ENCODE results near the gene A1BG.
"Not testable (repeated sequence)": the region's sequence is repeated elsewhere in the genome, so short reads cannot be mapped to it uniquely, and the experiment has no call there.

Gene A1BG

DNA sequence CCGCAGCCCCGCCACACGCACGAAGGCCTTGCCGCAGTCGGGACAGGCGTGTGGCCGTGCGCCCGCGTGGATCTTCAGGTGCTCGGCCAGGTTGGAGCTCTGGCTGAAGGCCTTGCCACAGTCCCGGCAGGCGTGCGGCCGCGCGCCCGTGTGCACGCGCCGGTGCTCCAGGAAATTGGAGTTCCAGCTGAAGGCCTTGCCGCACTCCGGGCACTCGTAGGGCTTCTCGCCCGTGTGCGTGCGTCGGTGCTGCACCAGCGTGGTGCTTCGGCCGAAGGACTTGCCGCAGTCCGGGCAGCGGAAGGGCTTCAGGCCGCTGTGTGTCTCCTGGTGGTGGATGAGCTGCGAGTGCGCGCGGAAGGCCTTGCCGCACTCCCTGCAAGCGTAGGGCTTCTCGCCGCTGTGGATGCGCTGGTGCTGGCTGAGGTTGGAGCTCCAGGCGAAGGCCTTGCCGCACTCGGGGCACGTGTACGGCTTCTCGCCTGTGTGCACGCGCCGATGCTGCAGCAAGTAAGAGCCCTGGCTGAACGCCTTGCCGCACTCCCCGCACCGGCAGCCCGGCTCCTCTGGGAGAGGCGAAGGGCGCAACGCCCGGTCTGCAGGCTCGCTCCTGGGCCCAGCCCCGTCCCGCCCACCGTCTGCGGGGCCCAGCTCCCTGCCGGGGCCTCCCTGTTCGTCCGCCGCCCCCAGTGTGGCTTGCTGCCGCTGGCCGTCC lies 3.6 kb upstream of the A1BG start:
- DNase-seq (ENCODE audit: low spot score), result no peak
- peaks cover 6% of the 10 kb centered on the region for H3K36me3 Mint-ChIP-seq (ENCODE audit: low read depth)
- no peaks in the 10 kb centered on the region for H3K9me3 Mint-ChIP-seq
- H3K4me1 Mint-ChIP-seq (ENCODE audit: low read depth), result peaks cover 2% of the 10 kb centered on the region
- H3K4me3 Mint-ChIP-seq, result peak overlapping the region; percentile 38
- H3K27me3 Mint-ChIP-seq (ENCODE audit: low read depth), result peaks cover 4% of the 10 kb centered on the region
- no peak overlapping the region for H3K27ac Mint-ChIP-seq

GRCh38 chr19:58355908-58356765 lies 2.8 kb upstream of the A1BG start:
- H3K27ac Mint-ChIP-seq, result no peak overlapping the region
- no peaks in the 10 kb centered on the region for H3K4me1 Mint-ChIP-seq (ENCODE audit: low read depth)
- DNase-seq (ENCODE audit: low spot score), result peak; percentile 24
- peak overlapping the region; percentile 38 for H3K4me3 Mint-ChIP-seq
- peaks cover 4% of the 10 kb centered on the region for H3K27me3 Mint-ChIP-seq (ENCODE audit: low read depth)
- peaks cover 6% of the 10 kb centered on the region for H3K36me3 Mint-ChIP-seq (ENCODE audit: low read depth)
- no peaks in the 10 kb centered on the region for H3K9me3 Mint-ChIP-seq

- H3K9me3 Mint-ChIP-seq, result no peaks in the 10 kb centered on the region
- H3K36me3 Mint-ChIP-seq (ENCODE audit: low read depth), result peaks cover 6% of the 10 kb centered on the region
- H3K4me1 Mint-ChIP-seq (ENCODE audit: low read depth), result no peaks in the 10 kb centered on the region
- peaks cover 4% of the 10 kb centered on the region for H3K27me3 Mint-ChIP-seq (ENCODE audit: low read depth)
- peak overlapping the region; percentile 15 for H3K4me3 Mint-ChIP-seq
- DNase-seq (ENCODE audit: low spot score), result no peak
- H3K27ac Mint-ChIP-seq, result no peak overlapping the region
Measured at GRCh38 chr19:58355215-58355796, 2.0 kb upstream of the A1BG start.

DNA sequence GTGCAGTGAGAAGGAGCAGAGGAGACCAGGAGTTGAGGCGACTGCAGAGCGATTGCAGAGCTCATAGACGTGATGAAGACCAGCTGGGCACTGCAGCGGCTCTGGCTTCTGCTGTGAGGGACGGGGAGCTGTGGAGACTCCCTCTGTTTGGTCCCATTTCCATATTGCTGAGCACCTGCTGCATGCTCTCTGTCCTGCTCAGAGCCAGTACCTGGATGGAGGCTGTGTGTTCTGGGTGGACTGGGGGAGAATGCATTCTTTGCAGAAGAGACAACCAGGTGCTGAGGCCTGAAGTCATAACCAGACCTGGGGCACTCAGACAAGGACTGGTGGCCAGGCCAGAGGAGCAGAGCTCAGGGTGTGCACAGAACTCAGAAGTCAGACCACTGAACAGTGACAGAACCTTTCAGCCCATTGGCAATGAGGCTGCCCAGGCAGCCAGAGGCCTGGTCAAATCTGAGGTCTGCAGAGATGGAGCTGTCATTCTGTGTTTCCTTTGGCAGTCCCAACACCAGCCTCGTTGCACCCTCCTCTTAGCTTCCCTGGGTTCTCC lies 1.3 kb upstream of the A1BG start:
- Mint-ChIP-seq H3K27me3 (ENCODE audit: low read depth) (peaks cover 4% of the 10 kb centered on the region), H3K4me3 (no peak overlapping the region), H3K9me3 (no peaks in the 10 kb centered on the region), H3K27ac (no peak overlapping the region), H3K4me1 (ENCODE audit: low read depth) (peaks cover 2% of the 10 kb centered on the region), H3K36me3 (ENCODE audit: low read depth) (peaks cover 8% of the 10 kb centered on the region)
- DNase-seq (ENCODE audit: low spot score), result no peak

DNA sequence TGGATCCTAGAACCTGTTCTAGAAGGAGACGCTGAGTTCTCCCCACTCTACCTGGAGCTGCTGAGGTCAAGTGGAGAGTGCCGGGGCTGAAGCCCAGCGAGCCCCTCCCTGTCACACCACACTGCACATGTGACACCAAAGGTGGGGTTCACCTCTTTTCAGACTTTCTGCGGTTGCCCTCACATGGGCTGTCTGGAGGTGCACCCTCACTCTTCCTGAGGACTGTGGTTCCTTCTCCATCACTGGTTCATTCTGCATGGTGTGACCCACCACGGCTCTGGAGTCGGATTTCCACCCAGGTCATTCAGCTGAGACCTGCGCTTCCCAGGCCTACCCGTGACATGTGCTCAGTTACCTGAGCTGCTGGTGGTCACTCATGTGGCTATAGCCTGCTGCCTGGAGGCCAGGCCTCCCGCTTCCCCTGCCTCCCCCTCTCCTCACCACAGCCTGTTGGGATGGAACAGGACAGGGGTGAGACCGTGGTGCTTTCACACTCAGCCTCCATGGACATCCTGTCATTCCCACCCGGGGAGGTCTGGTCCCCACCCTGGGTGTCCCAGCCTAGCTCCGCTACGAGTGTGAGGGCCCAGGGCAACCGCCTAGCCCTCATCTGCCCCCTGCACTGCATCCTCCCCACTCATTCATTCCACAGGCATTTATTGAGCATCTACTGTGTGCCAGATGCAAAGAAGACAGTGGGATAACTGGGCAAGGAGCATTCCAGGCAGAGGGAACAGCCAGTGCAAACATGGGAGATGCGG lies 605 bp upstream of the A1BG start:
- Mint-ChIP-seq H3K9me3 (no peaks in the 10 kb centered on the region), H3K27ac (no peak overlapping the region), H3K36me3 (ENCODE audit: low read depth) (peaks cover 10% of the 10 kb centered on the region), H3K4me1 (ENCODE audit: low read depth) (peaks cover 4% of the 10 kb centered on the region), H3K4me3 (no peak overlapping the region), H3K27me3 (ENCODE audit: low read depth) (peaks cover 4% of the 10 kb centered on the region)
- no peak for DNase-seq (ENCODE audit: low spot score)

DNA sequence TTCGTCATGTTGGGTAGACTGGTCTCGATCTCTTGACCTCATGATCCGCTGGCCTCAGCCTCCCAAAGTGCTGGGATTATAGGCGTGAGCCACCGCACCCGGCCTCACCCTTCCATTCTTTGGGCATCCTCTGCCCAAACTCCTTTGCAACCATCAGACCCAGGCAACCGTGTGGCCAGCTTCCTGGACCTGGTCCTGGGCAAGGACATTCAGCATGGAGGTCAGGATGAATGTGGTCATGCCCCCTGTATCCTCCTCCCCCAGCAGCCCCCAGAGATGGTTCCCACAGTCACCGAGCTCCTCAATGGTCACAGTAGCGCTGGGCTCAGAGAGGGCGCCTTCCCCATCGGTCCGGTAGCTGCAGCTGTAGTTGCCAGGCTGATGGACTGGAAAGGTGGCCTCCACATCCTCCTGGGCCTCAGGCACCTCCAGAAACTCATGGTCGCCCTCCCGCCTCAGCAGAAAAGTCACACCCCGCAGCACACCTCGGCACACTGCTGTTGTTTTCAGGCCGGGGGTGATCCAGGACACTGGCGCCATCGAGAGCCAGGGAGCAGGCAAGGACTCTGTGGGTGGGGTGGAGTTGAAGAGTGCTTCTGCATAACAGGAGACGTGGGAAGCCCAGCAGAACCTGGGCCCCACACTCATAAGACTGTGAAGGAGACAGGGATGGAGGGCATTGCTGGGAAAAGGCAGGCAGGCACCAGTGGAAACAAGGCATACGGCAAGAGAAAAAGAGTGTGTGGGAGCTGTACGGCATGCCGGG lies 1.1 kb downstream of the A1BG start:
- Mint-ChIP-seq H3K9me3 (no peaks in the 10 kb centered on the region), H3K36me3 (ENCODE audit: low read depth) (peaks cover 13% of the 10 kb centered on the region), H3K27me3 (ENCODE audit: low read depth) (peaks cover 4% of the 10 kb centered on the region), H3K4me3 (no peak overlapping the region), H3K27ac (no peak overlapping the region), H3K4me1 (ENCODE audit: low read depth) (peaks cover 9% of the 10 kb centered on the region)
- DNase-seq (ENCODE audit: low spot score), result no peak

- H3K36me3 Mint-ChIP-seq (ENCODE audit: low read depth), result peaks cover 13% of the 10 kb centered on the region
- no peaks in the 10 kb centered on the region for H3K9me3 Mint-ChIP-seq
- H3K4me1 Mint-ChIP-seq (ENCODE audit: low read depth), result peaks cover 9% of the 10 kb centered on the region
- no peak overlapping the region for H3K27ac Mint-ChIP-seq
- no peak overlapping the region for H3K4me3 Mint-ChIP-seq
- H3K27me3 Mint-ChIP-seq (ENCODE audit: low read depth), result peaks cover 4% of the 10 kb centered on the region
- DNase-seq (ENCODE audit: low spot score), result no peak
Measured at GRCh38 chr19:58351558-58351878, 1.8 kb downstream of the A1BG start.

DNA sequence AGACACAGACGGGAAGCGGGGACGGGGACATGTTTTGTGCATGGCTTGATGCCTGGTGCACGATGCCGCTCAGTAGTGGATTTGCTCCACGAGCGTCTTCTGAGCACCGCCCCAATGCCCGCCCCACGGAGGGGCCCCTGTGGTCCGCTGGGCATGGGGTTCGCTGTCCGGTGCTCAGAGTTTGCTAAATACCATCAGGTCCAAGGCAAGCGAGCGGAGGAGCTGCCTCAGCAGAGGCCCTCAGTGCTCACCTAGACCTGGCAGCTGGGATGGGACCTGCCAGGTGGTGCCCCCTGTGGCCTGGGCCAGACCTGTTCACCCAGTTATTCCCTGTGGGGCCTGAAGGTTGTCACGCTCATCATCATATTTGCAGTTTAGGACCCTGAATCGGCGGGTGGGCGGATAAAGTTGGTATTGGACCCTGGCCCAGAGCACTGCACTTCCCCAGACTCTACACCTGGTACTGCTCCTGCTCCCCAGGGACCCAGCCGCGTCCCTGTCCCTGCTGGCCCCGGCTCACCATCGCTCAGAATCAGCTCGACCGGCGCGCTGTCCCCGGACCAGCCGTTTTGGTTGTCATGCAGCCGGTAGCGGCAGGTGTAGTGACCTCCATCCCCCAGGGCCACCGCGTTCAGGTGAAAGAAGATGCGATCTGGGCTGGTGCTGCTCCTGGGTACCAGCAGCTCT lies 2.3 kb downstream of the A1BG start:
- DNase-seq (ENCODE audit: low spot score), result no peak
- H3K4me3 Mint-ChIP-seq, result no peak overlapping the region
- peaks cover 13% of the 10 kb centered on the region for H3K36me3 Mint-ChIP-seq (ENCODE audit: low read depth)
- peaks cover 11% of the 10 kb centered on the region for H3K4me1 Mint-ChIP-seq (ENCODE audit: low read depth)
- H3K9me3 Mint-ChIP-seq, result no peaks in the 10 kb centered on the region
- H3K27me3 Mint-ChIP-seq (ENCODE audit: low read depth), result peaks cover 4% of the 10 kb centered on the region
- H3K27ac Mint-ChIP-seq, result no peak overlapping the region

DNA sequence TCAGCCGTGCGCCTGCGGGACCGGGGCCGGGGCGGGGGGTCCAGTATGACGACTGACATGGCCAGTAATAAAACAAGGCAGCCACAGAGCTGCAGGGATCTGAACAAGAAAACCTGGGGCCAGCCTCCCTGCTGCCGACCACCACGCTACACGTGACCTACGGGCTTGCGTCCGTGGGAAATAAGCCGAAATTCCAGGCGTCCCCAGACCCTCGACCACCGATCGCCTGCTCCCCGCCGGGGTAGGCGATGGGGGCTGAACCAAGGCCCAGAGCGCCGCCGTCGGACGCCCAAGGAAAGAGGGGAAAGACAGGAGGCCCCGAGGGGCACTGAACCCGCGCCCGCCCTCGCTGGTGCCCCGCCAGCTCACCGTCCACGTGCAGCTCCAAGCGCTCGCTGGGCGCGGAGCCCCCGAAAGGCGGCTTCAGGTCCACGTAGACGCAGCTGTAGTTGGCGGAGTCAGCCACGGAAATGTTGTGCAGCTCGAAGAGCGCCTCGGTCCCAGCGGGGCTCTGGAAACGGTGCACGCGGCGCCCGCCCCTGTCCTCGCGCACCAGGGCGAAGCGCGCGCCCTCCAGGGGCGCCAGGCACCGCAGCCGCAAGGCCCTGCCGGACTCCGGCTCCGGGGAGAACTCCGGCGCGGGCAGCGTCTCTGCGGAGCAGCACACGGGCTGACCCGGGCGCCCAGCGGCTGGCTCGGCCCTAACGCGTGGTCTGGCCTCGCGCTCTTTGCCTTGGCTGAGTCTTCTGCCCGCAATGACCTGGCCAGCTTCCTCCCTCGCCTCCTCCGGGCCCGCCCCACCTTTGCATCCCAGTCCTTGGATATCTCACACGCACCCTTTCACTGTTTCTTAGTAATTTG lies 3.1 kb downstream of the A1BG start:
- H3K9me3 Mint-ChIP-seq, result no peaks in the 10 kb centered on the region
- no peak overlapping the region for H3K27ac Mint-ChIP-seq
- H3K36me3 Mint-ChIP-seq (ENCODE audit: low read depth), result peaks cover 16% of the 10 kb centered on the region
- no peak for DNase-seq (ENCODE audit: low spot score)
- no peaks in the 10 kb centered on the region for H3K27me3 Mint-ChIP-seq (ENCODE audit: low read depth)
- no peak overlapping the region for H3K4me3 Mint-ChIP-seq
- peaks cover 16% of the 10 kb centered on the region for H3K4me1 Mint-ChIP-seq (ENCODE audit: low read depth)

DNA sequence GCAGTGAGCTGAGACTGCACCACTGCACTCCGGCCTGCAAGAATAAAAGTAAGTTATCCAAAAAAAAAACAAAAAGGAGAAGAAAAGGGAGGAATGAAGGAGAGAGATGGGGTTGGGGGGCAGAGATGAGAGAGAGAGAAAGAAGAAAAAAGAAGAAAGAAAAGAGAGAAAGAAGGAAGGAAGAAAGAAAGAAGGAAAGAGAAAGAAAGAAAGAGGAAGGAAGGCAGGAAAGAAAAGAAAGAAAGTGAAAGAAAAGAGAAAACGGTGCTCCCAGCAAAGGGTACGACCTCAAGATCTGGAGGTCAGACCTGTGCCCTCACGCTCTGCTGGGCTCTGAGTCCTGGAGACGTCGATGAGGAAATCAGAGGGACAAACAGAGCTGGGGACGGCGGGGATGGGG lies 3.7 kb downstream of the A1BG start:
- Mint-ChIP-seq H3K4me1 (ENCODE audit: low read depth) (peaks cover 16% of the 10 kb centered on the region), H3K27ac (no peak overlapping the region)

DNA sequence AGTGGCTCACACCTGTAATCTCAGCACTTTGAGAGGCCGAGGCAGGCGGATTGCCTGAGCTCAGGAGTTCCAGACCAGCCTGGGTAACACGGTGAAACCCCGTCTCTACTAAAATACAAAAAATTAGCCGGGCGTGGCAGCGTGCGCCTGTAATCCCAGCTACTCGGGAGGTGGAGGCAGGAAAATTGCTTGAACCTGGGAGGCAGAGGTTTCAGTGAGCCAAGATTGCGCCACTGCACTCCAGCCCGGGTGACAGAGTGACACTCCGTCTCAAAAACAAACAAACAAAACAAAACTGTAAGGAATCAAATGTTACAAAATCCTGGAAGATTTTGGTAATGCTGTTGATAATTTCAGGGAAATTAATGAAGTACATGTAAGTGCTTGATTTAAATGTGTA lies 5.2 kb downstream of the A1BG start:
- not testable (repeated sequence) for H3K9me3 Mint-ChIP-seq; DNase-seq (ENCODE audit: low spot score); H3K27ac Mint-ChIP-seq; H3K27me3 Mint-ChIP-seq (ENCODE audit: low read depth)
- Mint-ChIP-seq H3K4me3 (peak overlapping the region; percentile 96), H3K4me1 (ENCODE audit: low read depth) (peaks cover 16% of the 10 kb centered on the region), H3K36me3 (ENCODE audit: low read depth) (peaks cover 10% of the 10 kb centered on the region)

More for the DNA sequence above, 3.7 kb downstream of the A1BG start:
- Mint-ChIP-seq H3K4me3 (peak overlapping the region; percentile 51), H3K9me3 (no peaks in the 10 kb centered on the region), H3K36me3 (ENCODE audit: low read depth) (peaks cover 13% of the 10 kb centered on the region), H3K27me3 (ENCODE audit: low read depth) (no peaks in the 10 kb centered on the region)
- DNase-seq (ENCODE audit: low spot score), result no peak

All from T-helper 2 cell treated with Interferon-gamma antibody and Interleukin-4, amounts not matched to agents 5 μg/mL and 100 μg/mL, for 36 hours (primary cell).